K562 (cell line): ENCODE measurements around the gene JUNB. TPM values are rescaled to one million over a fixed set of nuclear protein-coding genes. Genes with fewer than 3 reads are reported as not detected.

Source experiments
- ATF7 ChIP-seq: fragments of 450-650 bp; IDR thresholded peaks from 2 replicates; pipeline ENCODE4 v1.7.1; 2014; ENCODE audit warnings: mild to moderate bottlenecking, moderate library complexity
- CREM ChIP-seq: IDR thresholded peaks from 2 replicates; pipeline ENCODE4 v1.6.1; 2014; ENCODE audit warnings: antibody characterized with exemption, low read depth
- E2F6 ChIP-seq, 2 experiments: IDR thresholded peaks; 2 replicates each; pipeline ENCODE4 v1.6.1; 2011; ENCODE audit warnings: borderline replicate concordance in 1 of 2, control low read depth in 1 of 2, low read depth in 1 of 2, low read length in 1 of 2, mild to moderate bottlenecking in 1 of 2, mixed read lengths in 1 of 2, moderate library complexity in 1 of 2; ENCODE audit not compliant: insufficient read depth in 1 of 2, insufficient read length in 1 of 2, poor library complexity in 1 of 2, severe bottlenecking in 1 of 2; ENCODE audit errors: extremely low read depth in 1 of 2
- ESRRA ChIP-seq: fragments of 450-650 bp; IDR thresholded peaks from 2 replicates; pipeline ENCODE4 v1.6.1; 2014; ENCODE audit warnings: low read depth, mild to moderate bottlenecking, moderate library complexity, borderline replicate concordance
- FOXM1 ChIP-seq, 2 experiments: fragments of 450-650 bp in 1 of 2; sonication (generic) in 1 of 2; formaldehyde crosslinking in 1 of 2; IDR thresholded peaks; 2 replicates each; pipeline versions ENCODE4 v1.6.1 to v1.9.0; 2017 to 2022; ENCODE audit warnings: low read depth in 2 of 2, mild to moderate bottlenecking in 2 of 2, missing genetic modification reagents in 1 of 2, moderate library complexity in 1 of 2
- GABPB1 ChIP-seq: sonication (generic); formaldehyde crosslinking; IDR thresholded peaks from 2 replicates; pipeline ENCODE4 v1.8.0; 2022; ENCODE audit warnings: mild to moderate bottlenecking, missing genetic modification reagents
- HMGN3 ChIP-seq: IDR thresholded peaks from 2 replicates; pipeline ENCODE4 v1.6.1; 2011; ENCODE audit warnings: borderline replicate concordance, low read depth, mild to moderate bottlenecking, mixed read lengths, low read length; ENCODE audit not compliant: insufficient read length; ENCODE audit errors: extremely low read depth
- L3MBTL2 ChIP-seq: fragments of 450-650 bp; IDR thresholded peaks from 2 replicates; pipeline ENCODE4 v1.6.1; 2016; ENCODE audit warnings: mild to moderate bottlenecking, moderate library complexity
- MYC ChIP-seq, 2 experiments: fragments of 250-450 bp in 1 of 2; sonication (Bioruptor Pico) in 1 of 2; IDR thresholded peaks; 2 replicates each; pipeline versions ENCODE4 v1.5.1 to v1.6.1; 2012 to 2021; ENCODE audit warnings: low read depth in 2 of 2, borderline replicate concordance in 1 of 2, improper control_type of control experiment in 1 of 2, low read length in 1 of 2, mild to moderate bottlenecking in 1 of 2, moderate library complexity in 1 of 2
- MYNN ChIP-seq, 2 experiments: sonication (generic); formaldehyde crosslinking in 1 of 2; IDR thresholded peaks; 2 replicates each; pipeline versions ENCODE4 v1.5.0 to v1.6.1; 2016 to 2020; ENCODE audit warnings: antibody characterized with exemption in 1 of 2, missing genetic modification reagents in 1 of 2
- NCOA6 ChIP-seq: fragments of 450-650 bp; IDR thresholded peaks from 2 replicates; pipeline ENCODE4 v1.6.1; 2017; ENCODE audit warnings: mild to moderate bottlenecking
- NR2C2 ChIP-seq, 2 experiments: fragments of 200-800 bp in 1 of 2; sonication (Bioruptor generic) in 1 of 2; sonication (generic) in 1 of 2; formaldehyde crosslinking in 1 of 2; IDR thresholded peaks; 2 replicates each; pipeline versions ENCODE4 v1.6.1 to v1.8.0; 2016 to 2022; ENCODE audit warnings: mild to moderate bottlenecking in 1 of 2, missing compliant biosample characterization in 1 of 2, missing genetic modification characterization in 1 of 2, missing genetic modification reagents in 1 of 2
- NR2F6 ChIP-seq: fragments of 450-650 bp; formaldehyde crosslinking; IDR thresholded peaks from 2 replicates; pipeline ENCODE4 v1.4.0; 2020; ENCODE audit warnings: mild to moderate bottlenecking
- NR4A1 ChIP-seq, 2 experiments: fragments of 250-450 bp in 1 of 2; fragments of 450-650 bp in 1 of 2; sonication (Bioruptor Pico) in 1 of 2; IDR thresholded peaks; 2 replicates each; pipeline versions ENCODE4 v1.4.0 to v1.6.1; 2016 to 2020; ENCODE audit warnings: mild to moderate bottlenecking in 2 of 2, missing compliant biosample characterization in 1 of 2, missing genetic modification characterization in 1 of 2, moderate library complexity in 1 of 2
- PCBP1 ChIP-seq: fragments of 200-400 bp; formaldehyde crosslinking; IDR thresholded peaks from 2 replicates; pipeline ENCODE4 v1.6.1; 2018; ENCODE audit warnings: mild to moderate bottlenecking, low read depth, low read length; ENCODE audit not compliant: poor library complexity, severe bottlenecking
- RBM25 ChIP-seq: fragments of 200-400 bp; formaldehyde crosslinking; IDR thresholded peaks from 2 replicates; pipeline ENCODE4 v1.6.1; 2018; ENCODE audit warnings: low read length, low read depth, moderate library complexity; ENCODE audit not compliant: severe bottlenecking
- SETDB1 ChIP-seq: IDR thresholded peaks from one replicate; pipeline ENCODE4 v1.6.1; 2012; ENCODE audit warnings: low read length, control low read depth, inconsistent platforms
- TRIM25 ChIP-seq: fragments of 450-650 bp; IDR thresholded peaks from 2 replicates; pipeline ENCODE4 v1.7.0; 2016; ENCODE audit warnings: borderline replicate concordance
- ZNF274 ChIP-seq: IDR thresholded peaks from 2 replicates; pipeline ENCODE4 v1.6.1; 2011; ENCODE audit warnings: low read depth, mild to moderate bottlenecking, low read length, moderate library complexity, borderline replicate concordance
- polyA plus RNA-seq, 8 experiments: library from polyadenylated mRNA; depleted of rRNA in 4 of 8; stranded (reverse) in 5 of 8; unstranded in 3 of 8; fragments of >200 nt; fragmentation: Nextera tagmentation in 2 of 8; fragmentation: Illumina TruSeq in 1 of 8; extraction: Ambion mirVana in 2 of 8; extraction: Trizol in 1 of 8; gene quantifications; 2 replicates each; pipeline versions ENCODE4 v1.2.1 to v1.2.3, GENCODE V29; 2011 to 2014; ENCODE audit warnings: inconsistent platforms in 1 of 8, missing spikeins in 1 of 8
- total RNA-seq, 7 experiments: library from RNA; depleted of rRNA in 6 of 7; stranded (reverse); fragments of >200 nt in 6 of 7; fragmentation: Illumina TruSeq in 2 of 7; extraction: Trizol in 2 of 7; gene quantifications; 2 replicates each; pipeline versions ENCODE4 v1.2.1 to v1.2.3, GENCODE V29; 2011 to 2021; ENCODE audit warnings: low replicate concordance in 1 of 7
- TF ChIP-seq, protein P1 (sequence below): fragments of 450-650 bp; formaldehyde crosslinking; IDR thresholded peaks from 2 replicates; pipeline ENCODE4 v1.4.0; 2020; ENCODE audit warnings: mild to moderate bottlenecking, moderate library complexity

Gene JUNB
- total and polyA plus RNA-seq, 9 of the 15 experiments (the other 6 are each of a cell fraction or from before 2014, with no cell fraction given), result 0.23 to 88.1 (median 13.1) TPM

DNA sequence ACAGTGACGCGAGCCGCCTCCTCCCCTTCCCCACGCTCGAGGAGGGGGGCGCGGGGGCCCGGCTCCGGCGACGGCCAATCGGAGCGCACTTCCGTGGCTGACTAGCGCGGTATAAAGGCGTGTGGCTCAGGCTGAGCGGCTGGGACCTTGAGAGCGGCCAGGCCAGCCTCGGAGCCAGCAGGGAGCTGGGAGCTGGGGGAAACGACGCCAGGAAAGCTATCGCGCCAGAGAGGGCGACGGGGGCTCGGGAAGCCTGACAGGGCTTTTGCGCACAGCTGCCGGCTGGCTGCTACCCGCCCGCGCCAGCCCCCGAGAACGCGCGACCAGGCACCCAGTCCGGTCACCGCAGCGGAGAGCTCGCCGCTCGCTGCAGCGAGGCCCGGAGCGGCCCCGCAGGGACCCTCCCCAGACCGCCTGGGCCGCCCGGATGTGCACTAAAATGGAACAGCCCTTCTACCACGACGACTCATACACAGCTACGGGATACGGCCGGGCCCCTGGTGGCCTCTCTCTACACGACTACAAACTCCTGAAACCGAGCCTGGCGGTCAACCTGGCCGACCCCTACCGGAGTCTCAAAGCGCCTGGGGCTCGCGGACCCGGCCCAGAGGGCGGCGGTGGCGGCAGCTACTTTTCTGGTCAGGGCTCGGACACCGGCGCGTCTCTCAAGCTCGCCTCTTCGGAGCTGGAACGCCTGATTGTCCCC, at the start of gene JUNB (continued):
- TF ChIP-seq TRIM25, result no peak
- TF ChIP-seq NR2C2 (CRISPR knock-in tag; IDR thresholded peaks at IDR 0.05), result peak; percentile 73
- TF ChIP-seq NR2C2 (tag; IDR thresholded peaks at IDR 0.05), result no peak
- peak; percentile 40 for TF ChIP-seq RBM25
- no peak for TF ChIP-seq NR4A1 (CRISPR knock-in tag; IDR thresholded peaks at IDR 0.05)
- peak; percentile 60; the same call in 1 of the 2 replicates for TF ChIP-seq NR4A1 (tag; IDR thresholded peaks at IDR 0.05)
- TF ChIP-seq ZNF274, result peak; percentile 16; the same call in 1 of the 2 replicates
- TF ChIP-seq SETDB1, result peak; percentile 57
- peak; percentile 66; the same call in 1 of the 2 replicates for TF ChIP-seq NR2F6 (CRISPR knock-in tag)
- no peak for TF ChIP-seq FOXM1 (IDR thresholded peaks at IDR 0.05; ENCODE audit: low read depth)
- TF ChIP-seq FOXM1 (CRISPR knock-in tag; IDR thresholded peaks at IDR 0.05; ENCODE audit: low read depth), result peak; percentile 78; the same call in 1 of the 2 replicates
- TF ChIP-seq NCOA6, result no peak
- peak; percentile 92 for TF ChIP-seq CREM
- TF ChIP-seq, protein P1, sequence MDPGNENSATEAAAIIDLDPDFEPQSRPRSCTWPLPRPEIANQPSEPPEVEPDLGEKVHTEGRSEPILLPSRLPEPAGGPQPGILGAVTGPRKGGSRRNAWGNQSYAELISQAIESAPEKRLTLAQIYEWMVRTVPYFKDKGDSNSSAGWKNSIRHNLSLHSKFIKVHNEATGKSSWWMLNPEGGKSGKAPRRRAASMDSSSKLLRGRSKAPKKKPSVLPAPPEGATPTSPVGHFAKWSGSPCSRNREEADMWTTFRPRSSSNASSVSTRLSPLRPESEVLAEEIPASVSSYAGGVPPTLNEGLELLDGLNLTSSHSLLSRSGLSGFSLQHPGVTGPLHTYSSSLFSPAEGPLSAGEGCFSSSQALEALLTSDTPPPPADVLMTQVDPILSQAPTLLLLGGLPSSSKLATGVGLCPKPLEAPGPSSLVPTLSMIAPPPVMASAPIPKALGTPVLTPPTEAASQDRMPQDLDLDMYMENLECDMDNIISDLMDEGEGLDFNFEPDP, result peak; percentile 32; the same call in 1 of the 2 replicates
- peak; percentile 83 for TF ChIP-seq MYC (IDR thresholded peaks at IDR 0.05; ENCODE audit: low read depth, low read length)
- TF ChIP-seq MYC (CRISPR knock-in tag; IDR thresholded peaks at IDR 0.05; ENCODE audit: borderline replicate concordance, low read depth), result no peak
- TF ChIP-seq GABPB1 (CRISPR knock-in tag), result peak; percentile 85
- TF ChIP-seq ATF7, result peak; percentile 90
- TF ChIP-seq L3MBTL2, result peak; percentile 67
- peak; percentile 68; the same call in 1 of the 2 replicates for TF ChIP-seq ESRRA
- peak; percentile 98 for TF ChIP-seq PCBP1
- peak; percentile 97 for TF ChIP-seq HMGN3
- peak; percentile 40 to 61 for TF ChIP-seq E2F6 (IDR thresholded peaks at IDR 0.05; ENCODE audit: borderline replicate concordance in 1 of 2, extremely low read depth in 1 of 2, insufficient read depth in 1 of 2, insufficient read length in 1 of 2, low read depth in 1 of 2, low read length in 1 of 2, poor library complexity in 1 of 2, severe bottlenecking in 1 of 2)
- TF ChIP-seq MYNN (IDR thresholded peaks at IDR 0.05), result peak; percentile 43; the same call in 1 of the 2 replicates
- TF ChIP-seq MYNN (CRISPR knock-in tag; IDR thresholded peaks at IDR 0.05), result no peak
